Neural cell (in vitro differentiated cells): Measurements from ENCODE around the gene REST. TPM values are rescaled to one million over a fixed set of nuclear protein-coding genes. Genes with fewer than 3 reads are reported as not detected.

Source experiments
- H2AFZ ChIP-seq: fragments of 200-600, 300-800 bp; sonication (generic), shearing (Covaris generic); 2 replicates; pipeline ENCODE4 v1.6.0; 2014; ENCODE audit warnings: low read depth, mild to moderate bottlenecking, antibody characterized with exemption, low read length, moderate library complexity
- H3F3A ChIP-seq: fragments of 200-600 bp; shearing (Covaris generic); 2 replicates; pipeline ENCODE4 v1.6.1; 2016; ENCODE audit warnings: mild to moderate bottlenecking, moderate library complexity, mixed read lengths, antibody characterized with exemption, low read length; ENCODE audit not compliant: insufficient read depth, poor library complexity, severe bottlenecking
- H3K27ac ChIP-seq: fragments of 200-600, 300-800 bp; sonication (generic), shearing (Covaris generic); 2 replicates; pipeline ENCODE4 v1.5.1; 2014; ENCODE audit warnings: mild to moderate bottlenecking, low read length, moderate library complexity
- H3K27me3 ChIP-seq: fragments of 300-800, 200-600 bp; sonication (generic), shearing (Covaris generic); 2 replicates; pipeline ENCODE4 v1.6.0; 2014; ENCODE audit warnings: mild to moderate bottlenecking, low read depth, low read length, moderate library complexity; ENCODE audit not compliant: insufficient read depth
- H3K36me3 ChIP-seq: fragments of 300-800, 200-600 bp; sonication (generic), shearing (Covaris generic); 2 replicates; pipeline ENCODE4 v1.5.1; 2014; ENCODE audit warnings: mild to moderate bottlenecking, antibody characterized with exemption, low read length, moderate library complexity; ENCODE audit not compliant: insufficient read depth
- H3K4me2 ChIP-seq: fragments of 300-800, 200-600 bp; sonication (generic), shearing (Covaris generic); 2 replicates; pipeline ENCODE4 v1.6.0; 2014; ENCODE audit warnings: mild to moderate bottlenecking, low read length
- H3K4me3 ChIP-seq: fragments of 300-800, 200-600 bp; sonication (generic), shearing (Covaris generic); 2 replicates; pipeline ENCODE4 v1.5.1; 2014; ENCODE audit warnings: mild to moderate bottlenecking, low read length, moderate library complexity
- H3K79me2 ChIP-seq: fragments of 200-600 bp; shearing (Covaris generic); replicated peaks from 2 replicates; pipeline ENCODE4 v1.6.0; 2014; ENCODE audit warnings: mild to moderate bottlenecking, low read length, moderate library complexity; ENCODE audit not compliant: insufficient read depth
- H3K9ac ChIP-seq: fragments of 300-800, 200-600 bp; sonication (generic), shearing (Covaris generic); 2 replicates; pipeline ENCODE4 v1.6.1; 2016; ENCODE audit warnings: mild to moderate bottlenecking, low read length, mixed read lengths
- H3K9me2 ChIP-seq: fragments of 200-600 bp; shearing (Covaris generic); 2 replicates; pipeline ENCODE4 v1.6.1; 2016; ENCODE audit warnings: mild to moderate bottlenecking, low read length, mixed read lengths; ENCODE audit not compliant: insufficient read depth
- H3K9me3 ChIP-seq: fragments of 200-600, 300-800 bp; sonication (generic), shearing (Covaris generic); 2 replicates; pipeline ENCODE4 v1.6.1; 2016; ENCODE audit warnings: mild to moderate bottlenecking, mixed run types, low read length, moderate library complexity, mixed read lengths
- H4K20me1 ChIP-seq: fragments of 200-600 bp; shearing (Covaris generic); 2 replicates; pipeline ENCODE4 v1.6.1; 2016; ENCODE audit warnings: mild to moderate bottlenecking, mixed run types; ENCODE audit not compliant: insufficient read depth
- CTCF ChIP-seq: fragments of 450-650 bp; IDR thresholded peaks from 2 replicates; pipeline ENCODE4 v1.5.1; 2014; ENCODE audit warnings: antibody characterized with exemption, mild to moderate bottlenecking, moderate library complexity; ENCODE audit not compliant: poor library complexity, severe bottlenecking
- EP300 ChIP-seq: fragments of 450-650 bp; conservative IDR thresholded peaks from 2 replicates; pipeline ENCODE4 v1.6.1; 2014; ENCODE audit warnings: antibody characterized with exemption, mild to moderate bottlenecking, moderate library complexity; ENCODE audit not compliant: poor library complexity, severe bottlenecking
- EZH2 ChIP-seq: fragments of 200-600, 300-800 bp; shearing (Covaris generic), sonication (generic); IDR thresholded peaks from 2 replicates; pipeline ENCODE4 v1.6.1; 2014; ENCODE audit warnings: antibody characterized with exemption, low read length, borderline replicate concordance, mild to moderate bottlenecking; ENCODE audit not compliant: insufficient read depth, poor library complexity, severe bottlenecking
- MXI1 ChIP-seq: fragments of 450-650 bp; conservative IDR thresholded peaks from 2 replicates; pipeline ENCODE4 v1.6.1; 2014; ENCODE audit warnings: antibody characterized with exemption, mild to moderate bottlenecking; ENCODE audit not compliant: poor library complexity, severe bottlenecking
- POLR2AphosphoS5 ChIP-seq: IDR thresholded peaks from 2 replicates; pipeline ENCODE4 v1.6.1; 2012
- RAD21 ChIP-seq: fragments of 450-650 bp; conservative IDR thresholded peaks from 2 replicates; pipeline ENCODE4 v1.6.1; 2014; ENCODE audit warnings: antibody characterized with exemption, mild to moderate bottlenecking, moderate library complexity
- REST ChIP-seq: IDR thresholded peaks from 2 replicates; pipeline ENCODE4 v1.6.1; 2012; ENCODE audit warnings: borderline replicate concordance
- SMC3 ChIP-seq: fragments of 450-650 bp; conservative IDR thresholded peaks from 2 replicates; pipeline ENCODE4 v1.6.1; 2014; ENCODE audit warnings: antibody characterized with exemption, mild to moderate bottlenecking, moderate library complexity; ENCODE audit not compliant: poor library complexity
- TAF1 ChIP-seq: IDR thresholded peaks from 2 replicates; pipeline ENCODE4 v1.6.1; 2012; ENCODE audit warnings: low read depth
- polyA plus RNA-seq: library from polyadenylated mRNA; depleted of rRNA; stranded (reverse); fragments of >200 nt; gene quantifications from 2 replicates; pipeline ENCODE4 v1.2.3, GENCODE V29; 2014

The REST gene
- polyA plus RNA-seq, 1 donor from 2014 or later: 3.2 TPM

GRCh38 chr4:56874923-56875322 lies 32.8 kb upstream of the REST start:
- no peaks in the 10 kb centered on the region for H3K79me2 ChIP-seq
- H3K9me2 ChIP-seq: no peaks in the 10 kb centered on the region
- no peaks in the 10 kb centered on the region for H3K27me3 ChIP-seq
- H2AFZ ChIP-seq: no peak overlapping the region
- no peak overlapping the region for H3K4me3 ChIP-seq
- H3K4me2 ChIP-seq: no peak overlapping the region
- no peak overlapping the region for H3K27ac ChIP-seq
- no peaks in the 10 kb centered on the region for H4K20me1 ChIP-seq
- TF ChIP-seq EZH2: no peak
- TF ChIP-seq EP300: no peak
- no peak for TF ChIP-seq SMC3
- TF ChIP-seq RAD21: no peak
- no peak for TF ChIP-seq REST
- no peak for TF ChIP-seq TAF1
- TF ChIP-seq MXI1: no peak
- no peak for TF ChIP-seq POLR2AphosphoS5
- no peak for TF ChIP-seq CTCF
- no peaks in the 10 kb centered on the region for H3K9me3 ChIP-seq
- no peaks in the 10 kb centered on the region for H3F3A ChIP-seq
- H3K9ac ChIP-seq: no peak overlapping the region
- no peaks in the 10 kb centered on the region for H3K36me3 ChIP-seq

GRCh38 chr4:56876264-56876663 lies 31.4 kb upstream of the REST start:
- Histone ChIP-seq H4K20me1 (no peaks in the 10 kb centered on the region), H3F3A (no peaks in the 10 kb centered on the region), H3K27me3 (no peaks in the 10 kb centered on the region), H2AFZ (no peak overlapping the region), H3K79me2 (no peaks in the 10 kb centered on the region), H3K9ac (no peak overlapping the region), H3K9me3 (no peaks in the 10 kb centered on the region), H3K4me2 (no peak overlapping the region), H3K4me3 (no peak overlapping the region), H3K27ac (no peak overlapping the region), H3K9me2 (no peaks in the 10 kb centered on the region), H3K36me3 (no peaks in the 10 kb centered on the region)
- no peak for TF ChIP-seq EZH2
- no peak for TF ChIP-seq POLR2AphosphoS5
- no peak for TF ChIP-seq SMC3
- no peak for TF ChIP-seq CTCF
- TF ChIP-seq TAF1: no peak
- TF ChIP-seq RAD21: no peak
- TF ChIP-seq MXI1: no peak
- TF ChIP-seq EP300: no peak
- no peak for TF ChIP-seq REST
